ENCODE measurements around the gene FAAP100.
"Not testable (repeated sequence)": the region's sequence is repeated elsewhere in the genome, so short reads cannot be mapped to it uniquely, and the experiment has no call there.

FAAP100 gene

GRCh38 chr17:81536299-81537290 is 15.6 kb downstream of the FAAP100 start:
- DNase-seq: peak in 1 of 2 donors; percentile 42

- DNase-seq: no peak
Measured at GRCh38 chr17:81535480-81536298, 16.5 kb downstream of the FAAP100 start.

DNA sequence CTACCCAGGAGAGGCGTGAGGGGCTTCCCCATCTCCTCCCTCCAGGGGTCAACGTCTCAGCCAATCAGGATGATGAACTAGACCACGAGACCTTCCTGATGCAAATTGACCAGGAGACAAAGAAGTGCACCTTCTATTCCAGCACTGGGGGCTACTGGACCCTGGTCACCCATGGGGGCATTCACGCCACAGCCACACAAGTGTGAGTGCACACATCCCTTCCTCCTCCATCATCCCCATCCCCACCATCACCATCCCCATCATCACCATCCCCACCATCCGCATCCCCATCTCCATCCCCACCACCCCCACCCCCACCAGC is 17.2 kb downstream of the FAAP100 start:
- no peak for DNase-seq

- no peak for DNase-seq
Measured at GRCh38 chr17:81534157-81535006, 17.8 kb downstream of the FAAP100 start.

DNA sequence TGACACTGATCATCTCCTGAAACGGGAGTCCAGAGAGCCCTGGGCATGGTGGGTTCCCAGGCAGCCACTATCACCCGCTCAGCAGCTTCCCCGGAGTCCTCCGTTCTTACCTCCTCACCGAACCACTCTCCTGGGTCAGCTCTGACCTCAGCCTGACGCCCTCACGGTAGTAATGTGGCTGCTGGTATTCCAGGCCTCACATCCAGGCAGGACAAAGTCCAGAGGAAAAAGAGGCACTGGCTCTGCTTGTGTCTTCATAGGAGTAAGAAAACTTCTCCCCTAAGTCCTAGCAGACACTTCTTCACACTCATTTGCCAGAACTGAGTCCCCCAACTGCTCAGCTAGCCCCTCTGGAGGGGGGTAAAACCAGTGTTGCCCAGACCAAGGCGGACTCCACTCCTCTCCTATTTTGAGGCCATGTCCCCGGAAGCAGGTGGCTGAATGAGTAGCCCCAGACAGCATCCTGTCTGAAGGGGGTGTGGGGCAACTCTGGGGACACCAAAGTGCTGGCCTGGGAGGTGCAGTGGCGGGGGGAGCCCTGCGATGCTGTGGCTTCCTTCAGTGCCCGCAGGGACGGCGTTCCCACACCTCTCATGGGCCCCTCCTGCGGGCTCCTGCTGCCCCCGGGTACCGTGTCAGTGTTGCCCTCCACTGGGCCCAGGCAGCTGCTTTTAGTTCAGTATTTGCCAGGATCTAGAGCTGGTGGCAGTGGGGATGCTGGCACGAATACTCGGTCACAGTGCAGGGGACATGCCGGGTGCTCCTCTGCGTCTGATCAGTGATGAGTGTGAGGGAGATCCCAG is 18.6 kb downstream of the FAAP100 start:
- DNase-seq: no peak

GRCh38 chr17:81532490-81533287 is 19.5 kb downstream of the FAAP100 start:
- no peak for DNase-seq

DNA sequence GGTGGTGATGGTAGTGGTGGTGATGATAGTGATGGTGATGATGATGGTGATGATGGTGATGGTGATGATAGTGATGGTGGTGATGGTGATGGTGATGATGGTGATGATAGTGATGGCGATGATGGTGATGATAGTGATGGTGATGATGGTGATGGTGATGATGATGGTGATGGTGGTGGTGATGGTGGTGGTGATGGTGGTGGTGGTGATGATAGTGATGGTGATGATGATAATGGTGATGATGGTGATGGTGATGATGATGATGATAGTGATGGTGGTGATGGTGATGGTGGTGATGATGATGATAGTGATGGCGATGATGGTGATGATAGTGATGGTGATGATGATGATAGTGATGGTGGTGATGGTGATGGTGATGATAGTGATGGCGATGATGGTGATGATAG is 20.2 kb downstream of the FAAP100 start:
- not testable (repeated sequence) for DNase-seq

DNA sequence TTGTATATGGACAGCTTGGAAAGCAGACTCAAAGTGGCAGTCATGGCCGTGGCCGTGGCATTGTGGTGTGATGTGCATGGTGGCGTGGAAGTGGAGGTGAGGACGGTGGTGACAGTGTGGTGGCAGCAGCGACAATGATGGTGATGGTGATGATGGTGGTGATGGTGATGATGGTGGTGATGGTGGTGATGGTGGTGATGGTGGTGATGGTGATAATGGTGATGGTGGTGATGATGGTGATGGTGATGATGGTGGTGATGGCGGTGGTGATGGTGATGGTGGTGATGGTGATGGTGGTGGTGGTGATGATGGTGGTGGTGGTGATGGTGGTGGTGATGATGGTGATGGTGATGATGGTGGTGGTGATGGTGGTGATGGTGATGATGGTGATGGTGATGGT is 21.1 kb downstream of the FAAP100 start:
- not testable (repeated sequence) for DNase-seq

DNA sequence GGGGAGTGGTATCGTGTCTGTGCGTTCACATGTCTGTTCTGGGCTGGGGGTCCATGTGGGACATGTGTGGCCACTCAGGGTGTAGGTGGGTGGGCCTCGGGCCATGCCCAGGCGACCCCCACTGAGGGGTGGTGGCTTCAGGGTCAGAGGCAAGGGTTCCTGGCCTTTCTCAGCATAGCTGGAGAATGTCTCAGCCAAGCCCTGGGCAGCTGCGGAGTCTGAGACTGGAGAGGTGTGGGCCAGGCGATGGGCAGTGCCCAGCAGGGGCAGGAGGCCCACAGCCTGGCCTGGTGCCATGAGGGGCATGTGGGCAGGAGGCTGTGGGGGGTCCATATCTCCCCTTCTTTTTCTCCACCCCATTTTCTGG is 22.7 kb downstream of the FAAP100 start:
- no peak for DNase-seq

DNA sequence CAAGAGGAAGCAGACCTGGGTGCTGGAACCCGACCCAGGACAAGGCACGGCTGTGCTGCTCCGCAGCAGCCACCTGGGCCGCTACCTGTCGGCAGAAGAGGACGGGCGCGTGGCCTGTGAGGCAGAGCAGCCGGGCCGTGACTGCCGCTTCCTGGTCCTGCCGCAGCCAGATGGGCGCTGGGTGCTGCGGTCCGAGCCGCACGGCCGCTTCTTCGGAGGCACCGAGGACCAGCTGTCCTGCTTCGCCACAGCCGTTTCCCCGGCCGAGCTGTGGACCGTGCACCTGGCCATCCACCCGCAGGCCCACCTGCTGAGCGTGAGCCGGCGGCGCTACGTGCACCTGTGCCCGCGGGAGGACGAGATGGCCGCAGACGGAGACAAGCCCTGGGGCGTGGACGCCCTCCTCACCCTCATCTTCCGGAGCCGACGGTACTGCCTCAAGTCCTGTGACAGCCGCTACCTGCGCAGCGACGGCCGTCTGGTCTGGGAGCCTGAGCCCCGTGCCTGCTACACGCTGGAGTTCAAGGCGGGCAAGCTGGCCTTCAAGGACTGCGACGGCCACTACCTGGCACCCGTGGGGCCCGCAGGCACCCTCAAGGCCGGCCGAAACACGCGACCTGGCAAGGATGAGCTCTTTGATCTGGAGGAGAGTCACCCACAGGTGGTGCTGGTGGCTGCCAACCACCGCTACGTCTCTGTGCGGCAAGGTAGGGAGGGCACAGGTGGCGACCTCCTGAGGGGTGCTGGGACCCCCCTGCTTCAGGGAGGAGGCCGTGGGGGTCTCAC is 23.3 kb downstream of the FAAP100 start:
- DNase-seq: no peak

- no peak for DNase-seq
Measured at GRCh38 chr17:81528384-81528650, 23.8 kb downstream of the FAAP100 start.

DNA sequence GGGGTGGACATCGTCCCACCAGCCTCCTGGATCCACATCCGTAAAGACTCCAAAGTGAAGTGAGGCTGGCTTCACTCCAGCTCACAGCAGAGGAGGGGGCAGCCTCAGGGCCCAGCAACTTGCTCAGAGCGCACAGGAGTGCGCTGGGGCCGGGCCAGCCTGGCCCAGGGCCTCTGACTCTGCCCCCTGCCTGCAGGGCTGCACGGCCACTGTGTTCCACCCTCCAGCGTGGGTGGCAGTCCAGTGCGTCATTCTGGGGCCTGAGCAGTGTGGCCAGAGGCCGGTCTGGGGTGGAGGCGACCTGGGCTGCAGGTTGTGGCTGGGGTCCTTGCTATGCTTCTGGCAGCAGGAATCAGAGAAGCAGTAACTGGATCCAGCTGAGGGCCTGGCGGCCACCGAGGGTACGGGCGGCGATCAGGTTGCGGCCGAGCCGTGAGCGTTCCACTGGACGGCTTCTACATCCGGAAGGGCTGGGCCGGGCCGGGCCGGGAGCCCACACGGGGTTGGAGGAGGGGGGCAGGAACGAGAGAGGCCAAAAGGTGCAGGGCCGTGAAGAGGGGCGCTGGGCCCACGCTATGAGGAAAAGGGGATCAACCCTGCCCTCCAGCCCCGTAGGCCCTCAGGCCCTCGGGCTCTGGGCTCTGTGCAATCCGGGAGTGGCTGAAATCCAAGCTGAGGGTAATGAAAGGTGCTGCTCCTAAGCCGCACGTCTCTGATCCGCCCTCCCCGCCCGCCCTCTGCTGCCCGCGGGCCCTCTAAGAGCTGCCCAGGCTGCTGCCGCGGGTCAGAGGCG is 24.4 kb downstream of the FAAP100 start, which contains the start of gene FSCN2:
Gene FSCN2, plus strand, starts transcription at position 787 of the 793 bp plus-strand sequence. CDS start 155 bp downstream, outside the sequence.
- no peak for DNase-seq

- no peak for DNase-seq
Measured at GRCh38 chr17:81526662-81527571, 25.2 kb downstream of the FAAP100 start.

DNA sequence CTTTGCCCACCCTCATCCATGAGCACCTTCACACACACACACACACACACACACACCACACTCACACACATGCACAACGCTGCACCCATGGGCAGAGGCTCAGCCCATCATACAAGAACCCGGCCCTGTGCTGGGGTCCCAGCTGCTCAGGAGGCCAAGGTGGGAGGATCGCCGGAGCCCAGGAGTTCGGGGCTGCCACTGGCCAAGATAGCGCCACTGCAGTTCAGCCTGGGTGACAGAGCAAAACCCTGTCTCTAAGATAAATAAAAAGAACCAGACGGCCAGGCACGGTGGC is 27.3 kb downstream of the FAAP100 start:
- DNase-seq: no peak

- DNase-seq: no peak
Measured at GRCh38 chr17:81524039-81524864, 27.9 kb downstream of the FAAP100 start.

DNA sequence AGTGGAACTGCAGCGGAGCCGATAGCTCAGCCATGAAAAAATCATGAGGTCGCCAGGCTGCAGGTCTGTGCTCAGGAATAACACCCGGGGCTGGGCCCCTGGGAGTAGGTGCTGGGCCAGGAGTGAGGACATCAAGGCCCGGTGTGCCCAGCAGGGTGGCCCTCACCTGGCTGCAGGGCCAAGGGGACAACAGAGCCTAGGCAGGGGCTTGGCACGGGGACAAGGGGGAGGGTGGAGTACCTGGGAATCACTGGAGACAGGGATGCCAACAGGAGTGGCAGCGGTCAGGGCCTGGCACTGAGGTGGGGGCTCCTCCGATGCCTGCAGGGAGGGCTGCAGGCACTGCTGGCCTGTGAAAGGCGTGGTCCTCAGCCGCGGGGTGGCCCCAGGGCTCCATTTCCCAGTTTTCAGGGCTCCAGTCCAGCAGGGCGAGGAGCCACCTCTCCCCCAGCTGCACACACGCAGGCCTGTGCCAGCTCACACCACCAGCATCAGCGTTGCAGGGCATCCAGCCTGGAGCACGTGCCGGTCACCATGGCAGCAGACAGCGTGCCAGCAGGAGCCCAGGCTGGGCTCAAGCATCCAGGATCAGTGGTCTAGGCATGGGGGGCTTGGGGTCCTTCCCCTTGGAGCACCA is 28.6 kb downstream of the FAAP100 start:
- no peak for DNase-seq
